GM23338 (cell line): Measurements from ENCODE around the gene ACO2. TPM values are rescaled to one million over a fixed set of nuclear protein-coding genes. Genes with fewer than 3 reads are reported as not detected.

ENCODE experiments used
- ATAC-seq: fragments of 200-7000 bp; cut with Tn5 transposase; 3 replicates; pipeline ENCODE4 v1.9.1; 2020
- DNase-seq: peaks from one replicate; pipeline ENCODE4 v3.0.0-alpha.2; 2015; ENCODE audit warnings: low spot score
- H2AFZ ChIP-seq: fragments of 200-600 bp; sonication (generic); 2 replicates; pipeline ENCODE4 v1.8.0; 2016; ENCODE audit warnings: antibody characterized with exemption, mild to moderate bottlenecking, moderate library complexity
- H3F3A ChIP-seq: fragments of 200-600 bp; sonication (generic); replicated peaks from 2 replicates; pipeline ENCODE4 v1.8.0; 2017; ENCODE audit warnings: antibody characterized with exemption, mixed run types, low read depth
- H3K27ac ChIP-seq: fragments of 200-600 bp; sonication (generic); 2 replicates; pipeline ENCODE4 v1.6.1; 2016; ENCODE audit warnings: low read depth
- H3K27me3 ChIP-seq: fragments of 200-600 bp; sonication (generic); 2 replicates; pipeline ENCODE4 v1.8.0; 2016; ENCODE audit warnings: mild to moderate bottlenecking, mixed run types, moderate library complexity; ENCODE audit not compliant: insufficient read depth
- H3K36me3 ChIP-seq: fragments of 200-600 bp; sonication (generic); 2 replicates; pipeline ENCODE4 v1.8.0; 2016; ENCODE audit warnings: mild to moderate bottlenecking; ENCODE audit not compliant: insufficient read depth
- H3K4me1 ChIP-seq: fragments of 200-600 bp; sonication (generic); 2 replicates; pipeline ENCODE4 v1.8.0; 2016; ENCODE audit warnings: mild to moderate bottlenecking, moderate library complexity; ENCODE audit not compliant: insufficient read depth
- H3K4me2 ChIP-seq: fragments of 200-600 bp; sonication (generic); 2 replicates; pipeline ENCODE4 v1.7.1; 2017; ENCODE audit warnings: mixed run types
- H3K4me3 ChIP-seq: fragments of 200-600 bp; sonication (generic); 2 replicates; pipeline ENCODE4 v1.6.1; 2016; ENCODE audit warnings: mixed run types
- H3K79me2 ChIP-seq: fragments of 200-600 bp; sonication (generic); replicated peaks from 2 replicates; pipeline ENCODE4 v1.8.0; 2017; ENCODE audit warnings: mild to moderate bottlenecking; ENCODE audit not compliant: insufficient read depth
- H3K9me2 ChIP-seq: fragments of 200-600 bp; sonication (generic); 2 replicates; pipeline ENCODE4 v1.8.0; 2017; ENCODE audit not compliant: insufficient read depth
- H4K20me1 ChIP-seq: fragments of 200-600 bp; sonication (generic); replicated peaks from 2 replicates; pipeline ENCODE4 v1.8.0; 2017; ENCODE audit warnings: mild to moderate bottlenecking; ENCODE audit not compliant: insufficient read depth
- H3K27ac Mint-ChIP-seq: 2 replicates; pipeline ENCODE4 v1.8.0; 2020; ENCODE audit warnings: inconsistent platforms, mild to moderate bottlenecking, moderate library complexity, mixed read lengths
- H3K27me3 Mint-ChIP-seq: 3 replicates; pipeline ENCODE4 v1.8.0; 2022; ENCODE audit warnings: low read depth, mild to moderate bottlenecking, moderate library complexity, mixed read lengths, inconsistent platforms; ENCODE audit not compliant: insufficient read depth, poor library complexity
- H3K36me3 Mint-ChIP-seq: 3 replicates; pipeline ENCODE4 v1.8.0; 2021; ENCODE audit warnings: low read depth, mild to moderate bottlenecking, inconsistent platforms, moderate library complexity, mixed read lengths
- H3K4me1 Mint-ChIP-seq: 3 replicates; pipeline ENCODE4 v1.8.0; 2020; ENCODE audit warnings: mild to moderate bottlenecking, inconsistent platforms, mixed read lengths
- H3K4me3 Mint-ChIP-seq: 3 replicates; pipeline ENCODE4 v1.8.0; 2021; ENCODE audit warnings: moderate library complexity, mild to moderate bottlenecking, inconsistent platforms, mixed read lengths
- H3K9me3 Mint-ChIP-seq: 3 replicates; pipeline ENCODE4 v1.8.0; 2020; ENCODE audit warnings: moderate library complexity, mild to moderate bottlenecking, inconsistent platforms, mixed read lengths
- CREB1 ChIP-seq: fragments of 250-450 bp; sonication (Bioruptor Pico); IDR thresholded peaks from 2 replicates; pipeline ENCODE4 v1.5.0; 2020; ENCODE audit warnings: low read depth, mild to moderate bottlenecking, moderate library complexity
- CTCF ChIP-seq, 2 experiments: fragments of 200-600 bp in 1 of 2; sonication (generic) in 1 of 2; conservative IDR thresholded peaks; 2 replicates each; pipeline versions ENCODE4 v1.5.1 to v1.6.1; 2016 to 2017; ENCODE audit warnings: antibody characterized with exemption in 2 of 2, low read depth in 2 of 2, mild to moderate bottlenecking in 2 of 2, moderate library complexity in 1 of 2
- EZH2 ChIP-seq: fragments of 200-600 bp; sonication (generic); IDR thresholded peaks from one replicate; pipeline ENCODE4 v1.8.0; 2017; ENCODE audit warnings: antibody characterized with exemption, mild to moderate bottlenecking, low read depth; ENCODE audit not compliant: unreplicated experiment
- EZH2phosphoT487 ChIP-seq: fragments of 200-600 bp; sonication (generic); IDR thresholded peaks from one replicate; pipeline ENCODE4 v1.8.1; 2018; ENCODE audit warnings: antibody characterized with exemption; ENCODE audit not compliant: unreplicated experiment
- JUNB ChIP-seq: IDR thresholded peaks from one replicate; pipeline ENCODE4 v1.6.1; 2016; ENCODE audit warnings: antibody characterized with exemption; ENCODE audit not compliant: unreplicated experiment
- NANOG ChIP-seq: IDR thresholded peaks from 2 replicates; pipeline ENCODE4 v1.6.1; 2016; ENCODE audit warnings: antibody characterized with exemption, borderline replicate concordance
- POLR2AphosphoS5 ChIP-seq: IDR thresholded peaks from 2 replicates; pipeline ENCODE4 v1.6.1; 2016; ENCODE audit warnings: antibody characterized with exemption, low read depth
- STAT1 ChIP-seq: IDR thresholded peaks from one replicate; pipeline ENCODE4 v1.6.1; 2016; ENCODE audit warnings: antibody characterized with exemption; ENCODE audit not compliant: unreplicated experiment
- ZNF114 ChIP-seq: fragments of 250-450 bp; sonication (Bioruptor Pico); IDR thresholded peaks from 2 replicates; pipeline ENCODE4 v1.5.0; 2020; ENCODE audit warnings: mild to moderate bottlenecking, moderate library complexity
- ZNF331 ChIP-seq: fragments of 250-450 bp; sonication (Bioruptor Pico); IDR thresholded peaks from 2 replicates; pipeline ENCODE4 v1.5.0; 2020; ENCODE audit warnings: low read depth, mild to moderate bottlenecking, moderate library complexity
- ZNF462 ChIP-seq: fragments of 250-450 bp; sonication (Bioruptor Pico); IDR thresholded peaks from 2 replicates; pipeline ENCODE4 v1.5.0; 2020; ENCODE audit warnings: mild to moderate bottlenecking, moderate library complexity
- polyA plus RNA-seq: library from polyadenylated mRNA; unstranded; fragments of >200 nt; fragmentation: Nextera tagmentation; extraction: Ambion mirVana; gene quantifications from 2 replicates; pipeline ENCODE4 v1.2.1, GENCODE V29; 2016
- total RNA-seq: library from RNA; depleted of rRNA; stranded (reverse); fragments of >200 nt; shearing (Covaris generic); gene quantifications from 2 replicates; pipeline ENCODE4 v1.2.3, GENCODE V29; 2014
- TF ChIP-seq, protein P1 (sequence below): IDR thresholded peaks from 2 replicates; pipeline ENCODE4 v1.6.1; 2016; ENCODE audit warnings: antibody characterized with exemption
- TF ChIP-seq, protein P2 (sequence below): IDR thresholded peaks from one replicate; pipeline ENCODE4 v1.6.1; 2018; ENCODE audit warnings: antibody characterized with exemption; ENCODE audit not compliant: unreplicated experiment

Gene ACO2
- total and polyA plus RNA-seq, 2 experiments from 2014 or later = 36.2 to 79.7 TPM

- no peak for TF ChIP-seq ZNF331
- TF ChIP-seq POLR2AphosphoS5 = no peak
- TF ChIP-seq ZNF114 (CRISPR knock-in tag) = no peak
- no peak for TF ChIP-seq EZH2
- TF ChIP-seq CREB1 = no peak
- no peak for TF ChIP-seq EZH2phosphoT487
- no peak for TF ChIP-seq JUNB
- TF ChIP-seq, protein P1, sequence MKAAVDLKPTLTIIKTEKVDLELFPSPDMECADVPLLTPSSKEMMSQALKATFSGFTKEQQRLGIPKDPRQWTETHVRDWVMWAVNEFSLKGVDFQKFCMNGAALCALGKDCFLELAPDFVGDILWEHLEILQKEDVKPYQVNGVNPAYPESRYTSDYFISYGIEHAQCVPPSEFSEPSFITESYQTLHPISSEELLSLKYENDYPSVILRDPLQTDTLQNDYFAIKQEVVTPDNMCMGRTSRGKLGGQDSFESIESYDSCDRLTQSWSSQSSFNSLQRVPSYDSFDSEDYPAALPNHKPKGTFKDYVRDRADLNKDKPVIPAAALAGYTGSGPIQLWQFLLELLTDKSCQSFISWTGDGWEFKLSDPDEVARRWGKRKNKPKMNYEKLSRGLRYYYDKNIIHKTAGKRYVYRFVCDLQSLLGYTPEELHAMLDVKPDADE = no peak
- TF ChIP-seq NANOG = no peak
- no peak for TF ChIP-seq ZNF462 (CRISPR knock-in tag)
- no peak for TF ChIP-seq STAT1
- TF ChIP-seq, protein P2, sequence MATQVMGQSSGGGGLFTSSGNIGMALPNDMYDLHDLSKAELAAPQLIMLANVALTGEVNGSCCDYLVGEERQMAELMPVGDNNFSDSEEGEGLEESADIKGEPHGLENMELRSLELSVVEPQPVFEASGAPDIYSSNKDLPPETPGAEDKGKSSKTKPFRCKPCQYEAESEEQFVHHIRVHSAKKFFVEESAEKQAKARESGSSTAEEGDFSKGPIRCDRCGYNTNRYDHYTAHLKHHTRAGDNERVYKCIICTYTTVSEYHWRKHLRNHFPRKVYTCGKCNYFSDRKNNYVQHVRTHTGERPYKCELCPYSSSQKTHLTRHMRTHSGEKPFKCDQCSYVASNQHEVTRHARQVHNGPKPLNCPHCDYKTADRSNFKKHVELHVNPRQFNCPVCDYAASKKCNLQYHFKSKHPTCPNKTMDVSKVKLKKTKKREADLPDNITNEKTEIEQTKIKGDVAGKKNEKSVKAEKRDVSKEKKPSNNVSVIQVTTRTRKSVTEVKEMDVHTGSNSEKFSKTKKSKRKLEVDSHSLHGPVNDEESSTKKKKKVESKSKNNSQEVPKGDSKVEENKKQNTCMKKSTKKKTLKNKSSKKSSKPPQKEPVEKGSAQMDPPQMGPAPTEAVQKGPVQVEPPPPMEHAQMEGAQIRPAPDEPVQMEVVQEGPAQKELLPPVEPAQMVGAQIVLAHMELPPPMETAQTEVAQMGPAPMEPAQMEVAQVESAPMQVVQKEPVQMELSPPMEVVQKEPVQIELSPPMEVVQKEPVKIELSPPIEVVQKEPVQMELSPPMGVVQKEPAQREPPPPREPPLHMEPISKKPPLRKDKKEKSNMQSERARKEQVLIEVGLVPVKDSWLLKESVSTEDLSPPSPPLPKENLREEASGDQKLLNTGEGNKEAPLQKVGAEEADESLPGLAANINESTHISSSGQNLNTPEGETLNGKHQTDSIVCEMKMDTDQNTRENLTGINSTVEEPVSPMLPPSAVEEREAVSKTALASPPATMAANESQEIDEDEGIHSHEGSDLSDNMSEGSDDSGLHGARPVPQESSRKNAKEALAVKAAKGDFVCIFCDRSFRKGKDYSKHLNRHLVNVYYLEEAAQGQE = no peak
- no peak for TF ChIP-seq CTCF (conservative IDR thresholded peaks at IDR 0.05; ENCODE audit: low read depth in 2 of 2)
- H4K20me1 ChIP-seq = peaks cover 9% of the 10 kb centered on the region
- no peaks in the 10 kb centered on the region for H3K36me3 ChIP-seq
- no peak overlapping the region for H3K4me2 ChIP-seq
- Mint-ChIP-seq H3K4me1 (peaks cover 31% of the 10 kb centered on the region), H3K4me3 (no peak overlapping the region), H3K9me3 (no peaks in the 10 kb centered on the region; the same call in 2 of the 3 replicates), H3K27ac (no peak overlapping the region), H3K36me3 (peaks cover 38% of the 10 kb centered on the region), H3K27me3 (peaks cover 7% of the 10 kb centered on the region)
- DNase-seq = no peak
- ATAC-seq = no peak
- H3K79me2 ChIP-seq = peaks cover 54% of the 10 kb centered on the region
- peaks cover 4% of the 10 kb centered on the region; the same call in 1 of the 2 replicates for H3F3A ChIP-seq
- H3K9me2 ChIP-seq = no peaks in the 10 kb centered on the region
- H3K27me3 ChIP-seq = no peaks in the 10 kb centered on the region
- no peak overlapping the region for H3K4me3 ChIP-seq
- H2AFZ ChIP-seq = no peak overlapping the region
- H3K4me1 ChIP-seq = peaks cover 4% of the 10 kb centered on the region; the same call in 1 of the 2 replicates
- H3K27ac ChIP-seq = no peak overlapping the region
Measured at GRCh38 chr22:41540006-41540315, 71.0 kb downstream of the ACO2 start.
